ENCODE results near the gene KCNG1.
"Not testable (repeated sequence)": the region's sequence is repeated elsewhere in the genome, so short reads cannot be mapped to it uniquely, and the experiment has no call there.

KCNG1 gene

DNA sequence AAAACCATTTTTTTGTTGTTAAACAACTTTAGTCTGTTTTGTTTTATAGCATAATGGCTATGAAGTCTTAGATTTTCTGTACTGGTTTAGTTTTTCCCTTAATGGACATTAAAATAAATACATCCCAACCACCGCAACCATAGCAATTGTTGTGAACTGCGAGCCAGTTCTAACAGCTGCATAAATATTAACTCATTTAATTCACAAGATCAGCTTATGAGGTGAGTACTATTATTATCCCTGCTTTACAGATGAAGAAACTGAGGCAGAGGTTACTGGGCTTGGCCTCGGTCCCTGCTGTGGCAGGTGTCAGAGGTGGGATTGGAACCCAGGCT lies 41.2 kb downstream of the KCNG1 start:
- Histone ChIP-seq H2AFZ (ENCODE audit: low read length) (no peak overlapping the region), H3K36me3 (ENCODE audit: insufficient read depth, low read length) (no peaks in the 10 kb centered on the region), H3K4me3 (ENCODE audit: low read depth, low read length, poor library complexity, severe bottlenecking) (no peak overlapping the region), H3K4me1 (ENCODE audit: insufficient read depth, low read length, severe bottlenecking) (no peaks in the 10 kb centered on the region), H3K4me2 (ENCODE audit: low read length) (no peak overlapping the region), H3F3A (ENCODE audit: insufficient read depth, low read length) (no peaks in the 10 kb centered on the region), H3K79me2 (ENCODE audit: insufficient read depth, low read length) (no peaks in the 10 kb centered on the region), H3K27me3 (ENCODE audit: insufficient read depth, low read length) (0 out of 2 replicates have a peak, but pooled peaks cover 4% of the 10 kb centered on the region), H3K9ac (ENCODE audit: low read length) (no peak overlapping the region), H3K9me2 (ENCODE audit: low read depth, low read length) (no peaks in the 10 kb centered on the region), H3K9me3 (ENCODE audit: low read length) (no peaks in the 10 kb centered on the region), H4K20me1 (ENCODE audit: insufficient read depth, low read length) (no peaks in the 10 kb centered on the region), H3K27ac (ENCODE audit: low read depth, low read length, poor library complexity, severe bottlenecking) (no peak overlapping the region)
- TF ChIP-seq EZH2 (IDR thresholded peaks at IDR 0.05; ENCODE audit: borderline replicate concordance, low read length) = no peak
- TF ChIP-seq, protein P1, sequence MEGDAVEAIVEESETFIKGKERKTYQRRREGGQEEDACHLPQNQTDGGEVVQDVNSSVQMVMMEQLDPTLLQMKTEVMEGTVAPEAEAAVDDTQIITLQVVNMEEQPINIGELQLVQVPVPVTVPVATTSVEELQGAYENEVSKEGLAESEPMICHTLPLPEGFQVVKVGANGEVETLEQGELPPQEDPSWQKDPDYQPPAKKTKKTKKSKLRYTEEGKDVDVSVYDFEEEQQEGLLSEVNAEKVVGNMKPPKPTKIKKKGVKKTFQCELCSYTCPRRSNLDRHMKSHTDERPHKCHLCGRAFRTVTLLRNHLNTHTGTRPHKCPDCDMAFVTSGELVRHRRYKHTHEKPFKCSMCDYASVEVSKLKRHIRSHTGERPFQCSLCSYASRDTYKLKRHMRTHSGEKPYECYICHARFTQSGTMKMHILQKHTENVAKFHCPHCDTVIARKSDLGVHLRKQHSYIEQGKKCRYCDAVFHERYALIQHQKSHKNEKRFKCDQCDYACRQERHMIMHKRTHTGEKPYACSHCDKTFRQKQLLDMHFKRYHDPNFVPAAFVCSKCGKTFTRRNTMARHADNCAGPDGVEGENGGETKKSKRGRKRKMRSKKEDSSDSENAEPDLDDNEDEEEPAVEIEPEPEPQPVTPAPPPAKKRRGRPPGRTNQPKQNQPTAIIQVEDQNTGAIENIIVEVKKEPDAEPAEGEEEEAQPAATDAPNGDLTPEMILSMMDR (IDR thresholded peaks at IDR 0.05; ENCODE audit: low read length) = no peak

DNA sequence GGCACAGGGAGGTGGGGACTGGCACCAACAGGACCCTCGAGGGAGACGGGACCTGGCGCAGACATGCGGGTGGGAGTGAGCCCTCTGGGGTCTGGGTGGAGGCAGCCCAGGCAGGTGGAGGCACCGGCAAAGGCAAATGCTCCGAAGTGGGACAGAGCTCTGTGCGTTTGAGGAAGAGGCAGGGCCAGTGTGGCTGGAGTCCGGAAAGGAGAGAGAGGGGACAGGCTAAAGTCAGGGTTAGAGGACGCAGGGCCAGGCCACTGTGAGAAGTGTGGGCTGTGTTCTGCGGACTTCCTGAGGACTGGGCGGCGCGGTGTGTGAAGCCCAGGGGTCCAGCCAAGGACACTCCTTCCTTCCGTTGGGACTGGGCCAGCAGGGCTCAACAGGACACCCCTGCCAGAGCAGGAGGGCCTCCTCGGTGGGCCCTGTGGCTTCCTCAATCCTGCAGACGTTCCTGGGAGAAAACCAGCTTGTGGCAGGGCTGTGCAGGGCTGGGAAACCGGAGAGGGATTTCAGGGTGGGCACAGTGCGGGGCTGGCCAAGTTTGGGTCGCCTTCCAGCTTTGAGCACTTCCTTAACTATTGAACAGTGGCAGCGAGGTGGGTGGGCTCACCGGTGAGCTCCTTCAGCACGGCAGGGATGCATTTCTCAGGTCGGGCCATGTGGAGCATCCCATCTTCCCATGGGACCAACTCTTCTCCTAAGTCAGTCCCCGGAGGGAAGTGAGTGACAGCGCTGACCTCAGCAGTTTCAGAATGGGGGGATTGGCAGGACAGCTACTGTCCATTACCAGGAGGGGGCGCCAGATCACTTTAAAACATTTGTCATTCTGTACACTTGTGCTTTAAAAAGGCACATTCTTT lies 41.8 kb downstream of the KCNG1 start:
- no peaks in the 10 kb centered on the region for H3K4me1 ChIP-seq (ENCODE audit: insufficient read depth, low read length, severe bottlenecking)
- H3K4me2 ChIP-seq (ENCODE audit: low read length) = peak overlapping the region; percentile 15; the same call in 1 of the 2 replicates
- no peak overlapping the region for H3K4me3 ChIP-seq (ENCODE audit: low read depth, low read length, poor library complexity, severe bottlenecking)
- no peaks in the 10 kb centered on the region for H3K9me3 ChIP-seq (ENCODE audit: low read length)
- no peaks in the 10 kb centered on the region for H3K9me2 ChIP-seq (ENCODE audit: low read depth, low read length)
- 0 out of 2 replicates have a peak, but pooled peaks cover 6% of the 10 kb centered on the region for H3K27me3 ChIP-seq (ENCODE audit: insufficient read depth, low read length)
- H3K27ac ChIP-seq (ENCODE audit: low read depth, low read length, poor library complexity, severe bottlenecking) = no peak overlapping the region
- H3F3A ChIP-seq (ENCODE audit: insufficient read depth, low read length) = no peaks in the 10 kb centered on the region
- no peak overlapping the region for H3K9ac ChIP-seq (ENCODE audit: low read length)
- TF ChIP-seq, protein P1 (IDR thresholded peaks at IDR 0.05; ENCODE audit: low read length) = peak; percentile 92
- TF ChIP-seq EZH2 (IDR thresholded peaks at IDR 0.05; ENCODE audit: borderline replicate concordance, low read length) = no peak
- no peak overlapping the region for H2AFZ ChIP-seq (ENCODE audit: low read length)
- H3K79me2 ChIP-seq (ENCODE audit: insufficient read depth, low read length) = no peaks in the 10 kb centered on the region
- no peaks in the 10 kb centered on the region for H4K20me1 ChIP-seq (ENCODE audit: insufficient read depth, low read length)
- H3K36me3 ChIP-seq (ENCODE audit: insufficient read depth, low read length) = no peaks in the 10 kb centered on the region

- Histone ChIP-seq H3K9ac (ENCODE audit: low read length) (no peak overlapping the region), H3K4me2 (ENCODE audit: low read length) (no peak overlapping the region), H3F3A (ENCODE audit: insufficient read depth, low read length) (no peaks in the 10 kb centered on the region), H3K4me1 (ENCODE audit: insufficient read depth, low read length, severe bottlenecking) (no peaks in the 10 kb centered on the region), H3K27me3 (ENCODE audit: insufficient read depth, low read length) (0 out of 2 replicates have a peak, but pooled peaks cover 13% of the 10 kb centered on the region), H3K9me2 (ENCODE audit: low read depth, low read length) (no peaks in the 10 kb centered on the region), H2AFZ (ENCODE audit: low read length) (no peak overlapping the region), H3K4me3 (ENCODE audit: low read depth, low read length, poor library complexity, severe bottlenecking) (no peak overlapping the region), H4K20me1 (ENCODE audit: insufficient read depth, low read length) (no peaks in the 10 kb centered on the region), H3K9me3 (ENCODE audit: low read length) (no peaks in the 10 kb centered on the region), H3K79me2 (ENCODE audit: insufficient read depth, low read length) (no peaks in the 10 kb centered on the region), H3K36me3 (ENCODE audit: insufficient read depth, low read length) (no peaks in the 10 kb centered on the region), H3K27ac (ENCODE audit: low read depth, low read length, poor library complexity, severe bottlenecking) (no peak overlapping the region)
- TF ChIP-seq, protein P1 (IDR thresholded peaks at IDR 0.05; ENCODE audit: low read length) = no peak
- no peak for TF ChIP-seq EZH2 (IDR thresholded peaks at IDR 0.05; ENCODE audit: borderline replicate concordance, low read length)
These were observed 42.7 kb downstream of the KCNG1 start for GRCh38 chr20:50980071-50980681.

- not testable (repeated sequence) for H3K9ac ChIP-seq (ENCODE audit: low read length); H3K9me3 ChIP-seq (ENCODE audit: low read length); H4K20me1 ChIP-seq (ENCODE audit: insufficient read depth, low read length); H3K4me2 ChIP-seq (ENCODE audit: low read length); H3K36me3 ChIP-seq (ENCODE audit: insufficient read depth, low read length); H3K4me3 ChIP-seq (ENCODE audit: low read depth, low read length, poor library complexity, severe bottlenecking); H3K79me2 ChIP-seq (ENCODE audit: insufficient read depth, low read length); H3K27ac ChIP-seq (ENCODE audit: low read depth, low read length, poor library complexity, severe bottlenecking); H2AFZ ChIP-seq (ENCODE audit: low read length); H3K9me2 ChIP-seq (ENCODE audit: low read depth, low read length); H3F3A ChIP-seq (ENCODE audit: insufficient read depth, low read length); H3K4me1 ChIP-seq (ENCODE audit: insufficient read depth, low read length, severe bottlenecking)
- 0 out of 2 replicates have a peak, but pooled peaks cover 13% of the 10 kb centered on the region for H3K27me3 ChIP-seq (ENCODE audit: insufficient read depth, low read length)
These were observed 44.4 kb downstream of the KCNG1 start for GRCh38 chr20:50978533-50978932.
